ENCODE results near the gene TMEM184B. TPM values are rescaled to one million over a fixed set of nuclear protein-coding genes. Genes with fewer than 3 reads are reported as not detected.

Gene TMEM184B
- total and polyA plus RNA-seq, 12 donors = 20.8 to 51.6 (median 42.3) TPM

DNA sequence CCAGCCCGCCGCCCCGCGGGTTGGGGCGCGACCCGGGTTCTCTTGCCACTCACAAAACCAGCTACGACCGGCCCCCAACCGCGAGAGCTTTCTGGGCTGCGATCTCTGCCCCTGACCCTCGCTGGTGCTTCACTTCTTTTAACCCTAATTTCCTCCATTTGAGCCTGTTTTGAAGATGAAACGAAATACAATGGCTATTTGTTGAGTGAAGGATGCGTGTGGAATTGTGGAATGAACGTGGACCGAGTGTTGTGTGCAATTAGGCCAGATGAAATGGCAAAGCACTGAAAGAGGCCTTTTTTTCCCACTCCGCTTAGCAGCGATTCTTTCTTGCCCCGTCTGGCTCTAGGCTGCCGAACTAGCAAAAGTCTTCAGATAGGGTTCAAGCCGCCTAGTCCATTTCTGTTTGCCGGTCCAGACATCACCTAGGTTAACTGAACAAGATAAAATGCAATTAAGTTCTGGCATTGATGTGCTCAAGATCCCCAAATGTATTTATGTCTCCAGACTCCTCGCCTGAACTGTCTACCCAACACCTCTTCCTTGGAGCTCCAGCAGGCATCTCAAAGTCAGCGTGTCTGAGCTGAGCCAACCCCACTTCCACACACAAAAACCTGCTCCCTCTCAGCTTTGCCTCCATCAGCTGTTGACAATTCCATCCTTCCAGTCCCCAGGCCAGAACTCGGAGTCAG, 471 bp upstream of the TMEM184B start:
- WGBS, 2 donors = 8 to 10% methylated on average over 26 of the region's 26 CpGs
- no peaks in the 10 kb centered on the region for H3K36me3 ChIP-seq
- peak in 3 of 8 donors; percentile 3 to 15 (median 5) for ATAC-seq
- DNase-seq = no peak
- peak overlapping the region; percentile 87 to 100 (median 96) for H3K4me3 ChIP-seq
- H3K4me1 ChIP-seq = peaks cover 22 to 54% (median 47%) of the 10 kb centered on the region in 9 donors
- intact Hi-C loops (cut with DNase I) = loop anchor here in 8 of 10 donors (2.0 to 5.0 kb wide), 4 partner anchors 39 to 46 kb away; partner anchors contain the start of gene CSNK1E (in 3 of the 8)
- no peaks in the 10 kb centered on the region for H3K9me3 ChIP-seq
- no peaks in the 10 kb centered on the region for H3K27me3 ChIP-seq
- peak overlapping the region; percentile 89 to 99 (median 97) for H3K27ac ChIP-seq
- TF ChIP-seq, protein P1, sequence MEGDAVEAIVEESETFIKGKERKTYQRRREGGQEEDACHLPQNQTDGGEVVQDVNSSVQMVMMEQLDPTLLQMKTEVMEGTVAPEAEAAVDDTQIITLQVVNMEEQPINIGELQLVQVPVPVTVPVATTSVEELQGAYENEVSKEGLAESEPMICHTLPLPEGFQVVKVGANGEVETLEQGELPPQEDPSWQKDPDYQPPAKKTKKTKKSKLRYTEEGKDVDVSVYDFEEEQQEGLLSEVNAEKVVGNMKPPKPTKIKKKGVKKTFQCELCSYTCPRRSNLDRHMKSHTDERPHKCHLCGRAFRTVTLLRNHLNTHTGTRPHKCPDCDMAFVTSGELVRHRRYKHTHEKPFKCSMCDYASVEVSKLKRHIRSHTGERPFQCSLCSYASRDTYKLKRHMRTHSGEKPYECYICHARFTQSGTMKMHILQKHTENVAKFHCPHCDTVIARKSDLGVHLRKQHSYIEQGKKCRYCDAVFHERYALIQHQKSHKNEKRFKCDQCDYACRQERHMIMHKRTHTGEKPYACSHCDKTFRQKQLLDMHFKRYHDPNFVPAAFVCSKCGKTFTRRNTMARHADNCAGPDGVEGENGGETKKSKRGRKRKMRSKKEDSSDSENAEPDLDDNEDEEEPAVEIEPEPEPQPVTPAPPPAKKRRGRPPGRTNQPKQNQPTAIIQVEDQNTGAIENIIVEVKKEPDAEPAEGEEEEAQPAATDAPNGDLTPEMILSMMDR (IDR thresholded peaks at IDR 0.05) = no peak

DNA sequence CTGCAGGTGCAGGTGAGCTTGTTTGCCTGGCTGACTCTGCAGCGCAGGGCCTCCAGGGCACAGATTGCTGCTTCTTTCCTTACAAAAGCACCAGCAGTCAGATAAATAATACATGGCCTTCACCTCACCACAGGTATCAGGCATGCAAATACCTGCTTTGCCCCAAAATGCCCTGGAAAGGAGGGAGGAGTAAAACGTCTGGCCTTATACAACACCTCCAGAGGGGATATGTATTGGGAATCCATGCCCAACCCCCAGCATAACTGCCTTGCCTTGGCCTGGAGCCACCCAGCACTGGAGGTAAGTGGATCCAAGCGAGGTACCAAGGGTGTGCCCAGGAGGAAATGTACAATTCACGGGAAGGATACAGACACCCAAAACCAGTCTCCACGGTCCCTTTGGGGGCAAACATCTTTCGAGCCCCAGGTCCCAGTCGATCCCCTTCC, 860 bp downstream of the TMEM184B start:
- H3K27me3 ChIP-seq = no peaks in the 10 kb centered on the region
- 10 to 11% methylated on average over 7 of the region's 7 CpGs for WGBS, 2 donors
- no peaks in the 10 kb centered on the region for H3K36me3 ChIP-seq
- no peaks in the 10 kb centered on the region for H3K9me3 ChIP-seq
- peaks cover 22 to 66% (median 57%) of the 10 kb centered on the region in 9 donors for H3K4me1 ChIP-seq
- peak overlapping the region; percentile 89 to 99 (median 97) for H3K27ac ChIP-seq
- ATAC-seq (peak in 7 of 8 donors; percentile 1 to 33 (median 18)), DNase-seq (no peak)
- H3K4me3 ChIP-seq = peak overlapping the region; percentile 87 to 100 (median 96)
- TF ChIP-seq, protein P1 (IDR thresholded peaks at IDR 0.05) = no peak
- intact Hi-C loops (cut with DNase I) = loop anchor here in 8 of 10 donors (2.0 to 5.0 kb wide), 4 partner anchors 40 to 45 kb away; partner anchors contain the start of gene CSNK1E (in 3 of the 8)

DNA sequence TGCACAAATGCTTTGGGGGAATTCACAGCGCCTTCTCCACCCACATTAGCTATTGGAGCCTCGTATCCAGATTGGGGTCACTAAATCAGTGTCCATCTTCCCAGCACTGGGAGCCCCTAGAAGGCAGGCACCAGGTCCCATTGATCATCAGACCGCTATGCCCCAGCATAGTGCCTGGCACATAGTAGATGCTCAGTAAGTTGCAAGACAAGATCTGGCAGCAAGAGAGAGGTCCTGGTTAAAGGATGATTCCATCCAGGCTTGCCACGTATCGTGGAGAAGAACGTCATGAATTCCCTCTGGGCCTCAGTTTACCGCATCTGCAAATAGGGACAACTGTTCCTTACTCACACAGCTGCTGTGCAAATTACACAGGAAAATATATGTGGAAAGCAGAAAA, 1.7 kb downstream of the TMEM184B start:
- 76 to 78% methylated on average over 7 of the region's 7 CpGs for WGBS, 2 donors

More for the DNA sequence above, 1.7 kb downstream of the TMEM184B start:
- intact Hi-C loops (cut with DNase I) = loop anchor here in 7 of 10 donors (5.0 kb wide), 3 partner anchors 41 to 46 kb away; partner anchors contain the start of gene CSNK1E (in 2 of the 7)
- Histone ChIP-seq H3K4me1 (peaks cover 24 to 75% (median 65%) of the 10 kb centered on the region in 9 donors), H3K4me3 (peak overlapping the region in 7 of 10 donors; percentile 93 to 100 (median 99)), H3K36me3 (no peaks in the 10 kb centered on the region), H3K27ac (peak overlapping the region; percentile 27 to 99 (median 96)), H3K9me3 (no peaks in the 10 kb centered on the region), H3K27me3 (no peaks in the 10 kb centered on the region)
- ATAC-seq = no peak
- TF ChIP-seq, protein P1 (IDR thresholded peaks at IDR 0.05) = no peak
- DNase-seq = no peak
